Cardiac septum (tissue), 1 donor: Measurements from ENCODE around the gene DACH2. TPM values are rescaled to one million over a fixed set of nuclear protein-coding genes. Genes with fewer than 3 reads are reported as not detected.

Experiments
- DNase-seq: peaks from one replicate; pipeline ENCODE4 v3.0.0-alpha.2; 2020; ENCODE audit warnings: low spot score
- intact Hi-C: fragments of 100-400 bp; cut with DNase I; formaldehyde crosslinking; loops from one replicate; pipeline ENCODE4 v1.14.0; 2022
- total RNA-seq: library from RNA; stranded (reverse); fragmentation: NEBNext Ultra II Directional; extraction: Animal tissue kit (Norgen Biotek cat#: 25700); gene quantifications from one replicate; pipeline ENCODE4 v1.2.1, GENCODE V29; 2021
- donor health status: DM: no; HTN: no; CAD: no.

The DACH2 gene
- total RNA-seq, 1 donor from 2014 or later = not detected

DNA sequence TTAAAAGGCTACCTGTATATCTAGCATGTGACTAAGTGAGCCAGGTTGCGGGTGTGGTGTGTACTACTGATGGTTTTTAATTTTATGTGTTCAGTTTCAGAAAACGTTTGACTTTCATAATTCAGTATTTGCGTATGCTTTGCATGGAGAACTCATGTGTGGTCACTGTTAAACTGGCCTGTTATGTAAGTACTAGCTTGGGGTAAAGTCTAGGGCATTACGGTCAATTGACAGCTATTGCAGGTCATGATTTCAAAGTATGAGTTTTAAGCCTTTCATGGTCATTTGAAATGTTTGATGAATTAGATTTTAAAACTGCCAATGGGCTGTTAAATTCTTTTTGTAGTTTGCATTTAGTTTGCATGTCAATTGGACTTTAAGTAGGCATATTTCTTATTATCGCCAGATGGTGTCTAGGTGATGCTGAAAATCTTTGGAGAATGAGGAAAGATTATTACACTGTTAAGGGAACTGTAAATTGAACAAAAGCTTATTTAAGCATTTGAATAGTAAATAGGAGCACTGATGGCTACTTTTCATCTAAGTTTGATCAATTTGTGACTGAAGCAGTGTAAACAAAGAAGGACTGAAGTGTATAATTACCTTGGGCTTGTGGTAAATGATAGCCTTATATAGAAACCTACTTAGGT, 563.4 kb downstream of the DACH2 start:
- DNase-seq = no peak

DNA sequence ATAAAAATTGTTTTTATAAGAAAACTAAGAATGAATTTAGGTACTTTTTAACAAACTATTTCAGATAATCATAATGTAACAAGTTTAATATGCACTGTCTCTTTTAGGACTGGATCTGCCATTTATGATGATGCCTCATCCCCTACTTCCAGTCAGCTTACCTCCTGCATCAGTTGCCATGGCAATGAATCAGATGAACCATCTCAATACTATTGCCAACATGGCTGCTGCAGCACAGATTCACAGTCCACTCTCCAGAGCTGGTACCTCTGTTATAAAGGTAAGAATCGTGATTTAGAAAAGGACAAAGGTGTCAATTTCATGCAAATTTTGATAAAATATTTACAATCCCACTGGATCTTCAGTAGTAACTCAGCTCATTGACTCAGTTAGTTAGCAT, 566.2 kb downstream of the DACH2 start:
- intact Hi-C loops = no loop called here
- no peak for DNase-seq

More for the DNA sequence above, 563.4 kb downstream of the DACH2 start:
- intact Hi-C loops = no loop called here

DNA sequence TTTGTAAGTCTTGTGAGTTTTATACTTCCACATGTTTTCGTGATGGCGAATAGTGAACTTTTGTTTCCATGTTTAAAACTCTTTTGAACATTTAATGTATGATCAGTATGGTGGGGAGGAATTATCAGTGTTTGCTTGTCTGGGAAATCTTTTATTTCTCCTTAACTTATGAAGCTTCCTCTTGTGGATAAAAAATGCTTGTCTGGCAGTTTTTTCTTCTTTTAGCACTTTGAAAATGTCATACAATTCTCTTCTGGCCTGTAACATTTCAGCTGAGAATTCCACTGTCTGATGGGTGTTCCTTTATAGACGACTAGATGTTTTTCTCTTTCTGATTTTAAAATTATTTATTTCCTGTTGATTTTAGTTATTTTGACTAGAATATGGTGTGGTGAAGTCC, 576.0 kb downstream of the DACH2 start:
- intact Hi-C loops = no loop called here
- DNase-seq = no peak

- intact Hi-C loops = no loop called here
- DNase-seq = no peak
These were observed 598.8 kb downstream of the DACH2 start for GRCh38 chrX:86747091-86747490.

DNA sequence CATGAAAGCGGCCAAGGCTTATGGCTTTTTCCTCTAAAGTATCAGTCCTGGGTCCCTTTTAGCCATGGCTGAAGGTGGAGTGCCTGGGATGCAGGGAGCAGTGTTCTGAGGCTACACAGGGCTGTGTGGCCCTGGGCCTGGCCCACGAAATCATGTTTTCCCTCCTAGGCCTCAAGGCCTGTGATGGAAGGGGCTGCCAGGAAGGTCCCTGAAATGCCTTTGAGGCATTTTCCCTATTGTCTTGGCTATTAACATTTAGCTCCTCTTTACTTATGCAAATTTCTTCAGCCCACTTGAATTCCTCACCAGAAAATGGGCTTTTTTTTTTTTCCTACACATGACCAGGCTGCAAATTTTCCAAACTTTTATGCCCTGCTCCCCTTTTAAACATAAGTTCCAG, 657.0 kb downstream of the DACH2 start:
- intact Hi-C loops = no loop called here
- no peak for DNase-seq

DNA sequence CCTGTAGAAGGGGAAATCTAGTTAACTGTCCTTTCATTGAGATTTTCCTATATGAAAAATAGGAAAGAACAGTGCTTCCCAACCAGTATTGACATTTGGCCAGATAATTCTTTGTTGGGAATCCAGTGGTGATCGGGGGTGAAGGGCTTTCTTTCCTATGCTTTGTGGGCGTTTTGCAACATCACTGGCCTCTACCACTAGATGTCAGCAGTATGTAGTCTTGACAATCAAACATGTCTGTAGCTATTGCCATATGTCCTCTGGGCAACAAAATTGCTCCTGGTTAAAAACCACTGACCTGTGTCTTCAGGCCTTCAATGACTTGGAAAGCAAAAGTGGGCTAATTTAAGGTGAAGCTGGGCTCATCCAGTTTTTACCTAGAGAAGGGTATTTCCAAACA, 658.5 kb downstream of the DACH2 start:
- no peak for DNase-seq
- intact Hi-C loops = no loop called here

- intact Hi-C loops = no loop called here
- no peak for DNase-seq
These were observed 661.4 kb downstream of the DACH2 start for GRCh38 chrX:86809651-86810050.

DNA sequence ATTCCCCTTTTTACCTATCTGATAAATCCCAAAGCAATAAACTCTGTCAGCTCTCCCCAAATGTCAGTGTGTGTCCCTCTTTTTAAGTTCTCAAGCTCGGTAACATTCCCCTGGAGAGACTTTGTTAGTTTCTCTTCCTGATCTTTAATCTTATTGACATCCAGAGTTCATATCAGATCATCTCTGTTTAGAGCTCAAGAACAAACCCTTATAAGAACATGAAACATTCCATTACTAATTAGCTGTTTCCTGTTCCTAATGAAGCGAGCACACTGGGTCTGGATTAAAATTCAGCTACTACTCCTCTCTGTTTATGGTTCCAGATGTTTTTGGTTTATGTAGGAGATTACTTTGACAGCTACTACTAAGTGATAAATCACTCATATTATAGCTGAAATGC, 681.5 kb downstream of the DACH2 start:
- intact Hi-C loops = loop anchor here (10.0 kb wide), 1 partner anchor 55 kb away; no protein-coding TSS in a partner anchor
- no peak for DNase-seq

DNA sequence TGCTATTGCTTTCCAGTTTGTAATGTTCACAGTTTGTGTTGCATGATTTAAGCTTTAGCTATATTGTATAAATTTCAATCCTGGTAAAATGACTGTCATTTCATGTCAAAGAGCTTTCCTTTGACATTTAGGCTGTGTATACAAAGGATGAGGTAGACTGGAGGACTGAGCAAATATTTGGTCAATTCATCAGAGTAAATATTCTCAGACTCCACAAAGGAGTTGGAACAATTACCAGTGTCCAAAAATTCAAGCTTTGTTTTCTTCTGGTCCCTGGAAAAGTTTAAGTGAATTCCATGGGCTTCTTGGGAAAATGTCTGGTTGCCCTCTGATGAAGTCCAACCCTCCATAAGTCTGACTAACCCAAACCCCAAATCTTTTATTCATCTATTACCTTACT, 682.4 kb downstream of the DACH2 start:
- intact Hi-C loops = loop anchor here (10.0 kb wide), 1 partner anchor 56 kb away; no protein-coding TSS in a partner anchor
- DNase-seq = no peak

DNA sequence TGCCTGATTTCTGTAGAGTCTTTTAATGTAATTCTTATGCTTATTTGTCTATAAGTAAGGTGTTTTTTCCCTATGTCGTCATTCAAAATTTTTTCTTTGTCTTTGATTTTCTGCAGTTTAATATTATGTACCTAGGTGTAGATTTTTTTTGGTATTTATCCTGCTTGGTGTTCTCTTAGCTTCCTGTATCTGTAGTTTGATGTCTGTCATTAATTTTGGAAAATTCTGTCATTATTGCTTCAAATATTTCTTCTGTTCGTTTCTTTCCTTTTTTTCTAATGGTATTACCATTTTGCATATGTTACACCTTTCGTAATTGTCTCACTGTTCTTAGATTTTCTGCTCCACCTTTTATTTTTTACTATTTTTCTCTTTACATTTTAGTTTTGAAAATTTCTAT, 696.9 kb downstream of the DACH2 start:
- no peak for DNase-seq
- intact Hi-C loops = no loop called here

Other genes starting within 250 kb of the DACH2 start
- 11.2 TPM for gene CHM, start 100.9 kb upstream of the DACH2 start, total RNA-seq